Measurements from ENCODE around the gene ANKRD44. TPM values are rescaled to one million over a fixed set of nuclear protein-coding genes. Genes with fewer than 3 reads are reported as not detected.

Gene ANKRD44
- total and polyA plus RNA-seq, 2 of the 8 experiments (the other 6 are each of a cell fraction or from before 2014, with no cell fraction given): 1.2 to 1.3 TPM

DNA sequence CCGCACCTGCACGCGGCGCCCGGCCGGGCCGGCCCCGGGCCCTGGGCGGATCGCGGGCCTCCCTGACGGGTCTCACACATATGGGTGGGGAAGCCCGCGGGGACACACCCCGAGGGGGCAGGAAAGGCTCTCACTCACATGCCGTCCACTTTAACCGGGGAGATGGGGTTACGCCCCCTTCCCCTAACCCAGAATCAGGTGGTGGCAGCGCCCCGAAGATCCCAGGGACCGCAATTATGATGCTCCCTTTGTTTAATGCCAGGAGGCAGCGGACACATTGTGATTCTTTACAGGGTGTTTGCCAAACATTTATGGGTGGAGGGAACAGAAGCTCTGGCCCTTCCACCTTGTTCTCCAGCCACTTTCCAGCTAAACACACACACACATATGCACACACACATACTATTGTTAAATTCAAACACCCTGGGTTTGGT, 424 bp upstream of the ANKRD44 start:
- Histone ChIP-seq H3K56ac (replicated peaks; ENCODE audit: insufficient read length, low read depth, low read length) (no peak overlapping the region), H3K4me2 (ENCODE audit: insufficient read depth in 1 of 2, low read depth in 2 of 2, low read length in 2 of 2) (peak overlapping the region; percentile 41 to 93), H3K79me1 (ENCODE audit: low read depth, low read length) (no peaks in the 10 kb centered on the region), H3K23me2 (ENCODE audit: low read depth, low read length) (peaks cover 6% of the 10 kb centered on the region), H4K5ac (ENCODE audit: insufficient read length, low read depth, low read length) (no peak overlapping the region), H3K4ac (replicated peaks; ENCODE audit: insufficient read length, low read depth, low read length) (no peak overlapping the region), H2AFZ (ENCODE audit: low read length) (peak overlapping the region; percentile 96), H3K27ac (ENCODE audit: low read depth, low read length) (no peak overlapping the region), H3K18ac (ENCODE audit: extremely low read depth, low read length) (0 out of 2 replicates have a peak overlapping the region, but pooled peaks have one; percentile 39), H3K9ac (replicated peaks in 1 of 4; ENCODE audit: extremely low read depth in 1 of 4, low read depth in 3 of 4, low read length in 3 of 4) (no peak overlapping the region; a peak in 1 of 7 replicates), H4K8ac (ENCODE audit: extremely low read depth, insufficient read depth, low read length) (no peak overlapping the region; the same call in 1 of the 2 replicates), H3K79me2 (ENCODE audit: control insufficient read depth in 1 of 2, insufficient read depth in 2 of 2, low read length in 2 of 2) (no peaks in the 10 kb centered on the region), H3K14ac (ENCODE audit: insufficient read length) (no peak overlapping the region), H2BK5ac (ENCODE audit: low read depth, low read length) (no peak overlapping the region), H4K20me1 (replicated peaks in 1 of 2; ENCODE audit: control insufficient read depth in 1 of 2, insufficient read depth in 2 of 2, low read length in 2 of 2) (no peaks in the 10 kb centered on the region), H3K4me3 (ENCODE audit: extremely low read depth in 1 of 4, insufficient read depth in 2 of 4, low read depth in 3 of 4, low read length in 4 of 4) (peak overlapping the region; percentile 29 to 80 (median 60)), H2AK5ac (ENCODE audit: low read depth, low read length) (no peak overlapping the region), H3K27me3 (replicated peaks in 1 of 4; ENCODE audit: control insufficient read depth in 3 of 4, extremely low read depth in 1 of 4, insufficient read depth in 3 of 4, low read length in 3 of 4) (peaks cover 9 to 34% (median 16%) of the 10 kb centered on the region in 4 experiments), H2BK12ac (ENCODE audit: low read depth, low read length) (no peak overlapping the region), H3K23ac (ENCODE audit: insufficient read length) (no peak overlapping the region), H4K91ac (replicated peaks; ENCODE audit: insufficient read length, low read length) (no peak overlapping the region), H3K36me3 (ENCODE audit: control insufficient read depth in 2 of 4, insufficient read depth in 4 of 4, low read length in 3 of 4) (no peaks in the 10 kb centered on the region), H2BK15ac (ENCODE audit: low read length) (no peak overlapping the region), H3K4me1 (replicated peaks in 1 of 4; ENCODE audit: control insufficient read depth in 3 of 4, insufficient read depth in 4 of 4, low read length in 3 of 4) (peaks cover 0 to 5% (median 3%) of the 10 kb centered on the region in 4 experiments; a peak in 4 of 7 replicates), H2BK20ac (ENCODE audit: low read length) (no peak overlapping the region), H3K9me3 (ENCODE audit: insufficient read depth in 2 of 2, low read depth in 1 of 2, low read length in 1 of 2) (no peaks in the 10 kb centered on the region), H2BK120ac (replicated peaks; ENCODE audit: low read depth, low read length) (no peak overlapping the region)
- WGBS, 2 experiments (ENCODE audit: extremely low coverage in 1 of 2, insufficient coverage in 1 of 2, insufficient read length in 1 of 2, insufficient replicate concordance in 2 of 2, low coverage in 1 of 2, low lambda C conversion rate in 2 of 2, missing lambda C conversion rate in 1 of 2): 5% methylated on average over 6 of the region's 22 CpGs; no CpG with 5 or more reads in 1 of the 2 experiments
- ChIA-PET POLR2A (ENCODE audit: partially characterized antibody) (no interaction called here), CTCF (ENCODE audit: partially characterized antibody) (interaction anchor here (0.7 to 3.7 kb wide), 20 partner anchors 9 to 501 kb away, joined by 3 to 17 read pairs (median 4); partner anchors contain the start of gene C2orf66)
- DNase-seq (ENCODE audit: low read depth in 1 of 2, low spot score in 2 of 2) (no peak), FAIRE-seq (no peak)
- no peak for TF ChIP-seq GABPA (IDR thresholded peaks at IDR 0.05; ENCODE audit: borderline replicate concordance, insufficient read depth, low read length)
- TF ChIP-seq TAF7 (optimal IDR thresholded peaks at IDR 0.05; ENCODE audit: borderline replicate concordance, low read depth, low read length): no peak
- TF ChIP-seq RNF2 (IDR thresholded peaks at IDR 0.05; ENCODE audit: borderline replicate concordance, low read depth, low read length, missing control alignments, poor library complexity, severe bottlenecking): no peak
- no peak for TF ChIP-seq CHD2 (IDR thresholded peaks at IDR 0.05; ENCODE audit: low read length)
- TF ChIP-seq SIN3A (conservative IDR thresholded peaks at IDR 0.05 in 1 of 2, IDR thresholded peaks at IDR 0.05 in 1 of 2; ENCODE audit: low read depth in 1 of 2, low read length in 2 of 2): peak in 1 of 2 experiments; percentile 10; a peak in 1 of 4 replicates
- TF ChIP-seq POLR2A (IDR thresholded peaks at IDR 0.05; ENCODE audit: control extremely low read depth in 1 of 2, low read depth in 2 of 2, low read length in 2 of 2): no peak
- no peak for TF ChIP-seq SP4 (IDR thresholded peaks at IDR 0.05; ENCODE audit: low read length)
- no peak for TF ChIP-seq PHF8 (conservative IDR thresholded peaks at IDR 0.05; ENCODE audit: low read depth, low read length)
- TF ChIP-seq TCF12 (IDR thresholded peaks at IDR 0.05; ENCODE audit: low read depth, low read length): no peak
- TF ChIP-seq NRF1 (IDR thresholded peaks at IDR 0.05; ENCODE audit: low read depth, low read length): no peak
- TF ChIP-seq, protein P1, sequence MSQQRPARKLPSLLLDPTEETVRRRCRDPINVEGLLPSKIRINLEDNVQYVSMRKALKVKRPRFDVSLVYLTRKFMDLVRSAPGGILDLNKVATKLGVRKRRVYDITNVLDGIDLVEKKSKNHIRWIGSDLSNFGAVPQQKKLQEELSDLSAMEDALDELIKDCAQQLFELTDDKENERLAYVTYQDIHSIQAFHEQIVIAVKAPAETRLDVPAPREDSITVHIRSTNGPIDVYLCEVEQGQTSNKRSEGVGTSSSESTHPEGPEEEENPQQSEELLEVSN (IDR thresholded peaks at IDR 0.05): no peak
- TF ChIP-seq SP2 (IDR thresholded peaks at IDR 0.05; ENCODE audit: low read length): no peak
- no peak for TF ChIP-seq ZNF274 (IDR thresholded peaks at IDR 0.05; ENCODE audit: borderline replicate concordance, extremely low read depth, low read length)

Measured in H1 (cell line).